Activated B cell treated with CpG ODN at 0.5 μM for 24 hours (primary cell): ENCODE measurements around the gene DRGX. TPM values are rescaled to one million over a fixed set of nuclear protein-coding genes. Genes with fewer than 3 reads are reported as not detected.

ENCODE experiments used
- ATAC-seq: fragments of 200-7000 bp; cut with Tn5 transposase; one replicate; pipeline ENCODE4 v1.10.0; 2021; ENCODE audit warnings: low read depth, mild to moderate bottlenecking, moderate library complexity
- CTCF ChIA-PET: fragments of 350-600 bp; sonication (Branson Sonifier 250); formaldehyde crosslinking; loops from one replicate; lab custom pipeline; 2021; ENCODE audit warnings: antibody characterized with exemption; lab: Charles Lee
- POLR2A ChIA-PET: fragments of 350-600 bp; sonication (Branson Sonifier 250); formaldehyde crosslinking; loops from one replicate; lab custom pipeline; 2021; ENCODE audit warnings: antibody characterized with exemption; lab: Charles Lee
- DNase-seq: peaks from one replicate; pipeline ENCODE4 v3.0.0; 2022
- H3K27ac Mint-ChIP-seq: one replicate; pipeline ENCODE4 v1.8.0; 2020; ENCODE audit warnings: mixed read lengths
- H3K27me3 Mint-ChIP-seq: one replicate; pipeline ENCODE4 v1.8.0; 2021; ENCODE audit warnings: mixed read lengths
- H3K36me3 Mint-ChIP-seq: one replicate; pipeline ENCODE4 v1.8.0; 2021; ENCODE audit warnings: low read depth, mixed read lengths
- H3K4me1 Mint-ChIP-seq: one replicate; pipeline ENCODE4 v1.8.0; 2021; ENCODE audit warnings: mixed read lengths
- H3K4me3 Mint-ChIP-seq: one replicate; pipeline ENCODE4 v1.8.0; 2020; ENCODE audit warnings: mild to moderate bottlenecking, mixed read lengths
- H3K9me3 Mint-ChIP-seq: one replicate; pipeline ENCODE4 v1.8.0; 2020; ENCODE audit warnings: mixed read lengths
- CTCF ChIP-seq: fragments of 200-600 bp; IDR thresholded peaks from one replicate; pipeline ENCODE4 v1.8.0; 2022; ENCODE audit warnings: antibody characterized with exemption, mild to moderate bottlenecking
- intact Hi-C: fragments of 100-400 bp; cut with micrococcal nuclease; formaldehyde crosslinking; loops from one replicate; pipeline ENCODE4 v1.15.1; 2024
- total RNA-seq: library from RNA; stranded (reverse); gene quantifications from 2 replicates; pipeline ENCODE4 v1.2.3, GENCODE V29; 2022

DRGX gene
- total RNA-seq, 1 donor from 2014 or later: not detected

- Mint-ChIP-seq H3K4me1 (peaks cover 14% of the 10 kb centered on the region), H3K27me3 (no peaks in the 10 kb centered on the region), H3K4me3 (no peak overlapping the region), H3K36me3 (no peaks in the 10 kb centered on the region), H3K27ac (no peak overlapping the region), H3K9me3 (no peaks in the 10 kb centered on the region)
- POLR2A ChIA-PET: no interaction called here
- intact Hi-C loops: no loop called here
- no peak for ATAC-seq
- CTCF ChIA-PET: no interaction called here
- no peak for DNase-seq
- TF ChIP-seq CTCF: no peak
These were observed 81.1 kb downstream of the DRGX start for GRCh38 chr10:49314806-49315205.

Other genes with a start within 250 kb of the DRGX start
- gene TMEM273, start 207.7 kb downstream of the DRGX start, total RNA-seq: 6.7 and 8.5 TPM in 2 replicates
- gene C10orf71, start 96.9 kb downstream of the DRGX start, total RNA-seq: not detected in 2 replicates
- 37.4 and 46.2 TPM in 2 replicates for gene ERCC6, start 143.0 kb upstream of the DRGX start, total RNA-seq
- not detected in 2 replicates for gene SLC18A3, start 214.2 kb upstream of the DRGX start, total RNA-seq
- not detected in 2 replicates for gene CHAT, start 217.9 kb upstream of the DRGX start, total RNA-seq